Measurements from ENCODE around the gene SYT17.

SYT17 gene

DNA sequence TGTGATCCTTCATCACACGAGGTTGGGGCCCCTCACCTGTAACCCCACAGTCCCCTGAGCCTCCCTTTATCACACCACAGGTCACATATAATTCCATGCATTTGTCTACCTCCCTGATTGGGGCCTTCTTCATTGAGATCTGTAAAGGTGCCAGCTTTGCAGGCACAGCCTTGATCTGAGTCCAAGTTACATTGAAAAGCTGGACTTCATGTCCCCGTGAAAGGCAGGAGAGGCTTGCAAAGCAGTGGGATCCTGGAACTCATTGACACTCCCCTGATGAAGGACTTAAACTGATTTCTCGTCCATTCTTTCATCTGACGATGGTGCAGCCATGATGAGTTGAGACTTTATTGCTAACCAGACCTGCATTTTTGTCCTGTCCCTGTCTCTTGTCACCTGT, 3.8 kb upstream of the SYT17 start:
- no peak overlapping the region for H3K4me3 ChIP-seq (replicated peaks; ENCODE audit: low read depth, low read length)
- no peak for DNase-seq (ENCODE audit: low read depth)
- no peak for TF ChIP-seq CTCF (IDR thresholded peaks at IDR 0.05; ENCODE audit: low read length, missing control alignments)

- no peak overlapping the region for H3K4me3 ChIP-seq (replicated peaks; ENCODE audit: low read depth, low read length)
- TF ChIP-seq CTCF (IDR thresholded peaks at IDR 0.05; ENCODE audit: low read length, missing control alignments): no peak
- DNase-seq (ENCODE audit: low read depth): no peak
Observed at GRCh38 chr16:19165101-19165500, 2.9 kb upstream of the SYT17 start.

DNA sequence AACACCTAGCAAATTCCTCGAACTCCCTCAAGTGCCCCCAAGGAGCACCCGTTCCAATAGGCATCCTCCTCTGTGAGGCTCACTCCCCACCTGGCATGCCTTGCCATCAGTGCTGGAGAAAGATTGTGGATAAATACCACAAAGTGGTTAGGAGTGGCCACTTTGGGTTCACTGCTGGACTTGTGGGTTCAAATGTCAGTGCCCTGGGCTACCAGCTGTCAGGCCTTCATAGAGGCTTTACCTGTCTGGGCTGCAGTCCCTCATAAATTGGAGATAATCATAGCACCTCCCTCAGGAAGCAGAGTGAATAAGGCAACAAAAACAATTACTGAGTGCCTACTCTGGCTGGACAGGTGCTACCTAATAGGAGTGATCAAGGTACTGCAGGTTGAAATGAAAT, 1.5 kb upstream of the SYT17 start:
- no peak for TF ChIP-seq CTCF (IDR thresholded peaks at IDR 0.05; ENCODE audit: low read length, missing control alignments)
- DNase-seq (ENCODE audit: low read depth): no peak

DNA sequence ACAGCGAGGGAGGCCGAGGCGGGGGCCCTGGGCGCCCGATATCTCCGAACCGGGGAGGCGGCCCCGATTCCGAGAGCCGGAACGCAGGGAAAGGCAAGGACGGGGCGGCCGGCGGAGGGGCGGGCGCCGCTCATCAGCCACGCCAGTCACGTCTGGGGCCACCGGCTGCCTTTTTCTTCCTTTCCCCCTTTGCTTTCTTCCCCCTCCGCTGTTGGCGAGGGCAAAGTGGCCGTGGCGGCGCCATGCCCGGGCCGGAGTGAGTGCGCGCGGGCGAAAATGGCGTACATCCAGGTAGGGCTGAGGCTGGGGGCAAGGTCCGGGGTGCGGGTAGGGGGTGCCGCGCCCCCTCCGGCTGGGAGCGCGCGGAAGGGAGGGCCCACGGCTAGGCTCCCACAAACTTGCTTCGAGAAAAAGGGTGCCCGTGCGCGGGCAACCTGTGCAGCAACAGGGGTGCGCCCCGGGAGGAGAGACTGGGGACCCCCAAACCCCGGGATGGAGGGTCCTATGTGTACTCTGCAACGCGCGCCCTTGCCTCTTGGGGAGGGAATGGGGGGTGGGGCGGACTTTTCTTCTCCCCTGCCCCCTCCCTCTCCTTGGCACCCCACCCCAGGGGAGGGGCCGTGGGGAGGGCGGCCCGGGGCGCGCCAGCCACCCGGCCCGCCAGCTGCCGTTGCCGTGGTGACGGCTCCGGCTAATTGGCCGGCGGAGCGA, 486 bp downstream of the SYT17 start:
- no peak for DNase-seq (ENCODE audit: low read depth)
- H3K4me3 ChIP-seq (replicated peaks; ENCODE audit: low read depth, low read length): peak overlapping the region; percentile 36
- TF ChIP-seq CTCF (IDR thresholded peaks at IDR 0.05; ENCODE audit: low read length, missing control alignments): no peak

More for the DNA sequence above, 1.5 kb upstream of the SYT17 start:
- no peak overlapping the region for H3K4me3 ChIP-seq (replicated peaks; ENCODE audit: low read depth, low read length)

- no peak for DNase-seq (ENCODE audit: low read depth)
- no peak overlapping the region for H3K4me3 ChIP-seq (replicated peaks; ENCODE audit: low read depth, low read length)
- no peak for TF ChIP-seq CTCF (IDR thresholded peaks at IDR 0.05; ENCODE audit: low read length, missing control alignments)
Observed at GRCh38 chr16:19169082-19169639, 1.1 kb downstream of the SYT17 start.

DNA sequence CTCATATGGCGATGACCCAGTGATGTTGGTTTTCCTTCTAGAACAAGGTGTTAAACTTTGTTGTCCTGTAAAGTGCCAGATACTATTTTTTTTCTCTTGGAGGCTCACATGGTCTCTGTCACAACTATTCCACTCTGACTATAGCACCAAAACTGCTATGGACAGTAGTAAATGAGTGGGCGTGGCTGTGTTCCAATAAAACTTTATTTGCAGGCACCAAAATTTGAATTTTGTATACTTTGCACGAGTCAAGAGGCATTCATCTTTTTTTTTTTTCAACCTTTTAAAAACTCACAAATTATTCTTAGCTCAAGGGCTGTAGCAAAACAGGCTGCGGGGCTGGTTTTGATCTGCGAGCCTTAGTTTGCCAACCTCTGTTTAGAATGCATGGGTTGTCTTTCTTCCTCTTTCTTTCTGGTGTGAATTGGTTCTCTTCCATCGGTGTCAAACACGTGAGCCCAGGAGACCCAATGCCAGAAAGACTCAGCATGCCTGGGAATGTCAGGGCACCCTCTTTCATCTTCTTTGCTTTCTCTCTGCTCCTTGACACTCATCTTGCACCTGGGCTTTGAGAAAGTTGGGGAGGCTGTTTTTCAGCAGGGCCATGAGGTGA, 2.1 kb downstream of the SYT17 start:
- no peak overlapping the region for H3K4me3 ChIP-seq (replicated peaks; ENCODE audit: low read depth, low read length)
- no peak for TF ChIP-seq CTCF (IDR thresholded peaks at IDR 0.05; ENCODE audit: low read length, missing control alignments)
- no peak for DNase-seq (ENCODE audit: low read depth)

All from fibroblast of pulmonary artery (primary cell).